ENCODE results near the gene CAPN2.
A peak's percentile ranks its signal among the peaks of the same experiment; 100 is the strongest.

Gene CAPN2

GRCh38 chr1:223761411-223761810 is 49.1 kb downstream of the CAPN2 start:
- no peak for DNase-seq

GRCh38 chr1:223763251-223763650 is 50.9 kb downstream of the CAPN2 start:
- no peak for DNase-seq

GRCh38 chr1:223763881-223764280 is 51.5 kb downstream of the CAPN2 start:
- DNase-seq = no peak

GRCh38 chr1:223765036-223765718 is 52.8 kb downstream of the CAPN2 start:
- peak; percentile 97 for DNase-seq

GRCh38 chr1:223765719-223766340 is 53.5 kb downstream of the CAPN2 start:
- DNase-seq = peak; percentile 97

- DNase-seq = no peak
Observed at GRCh38 chr1:223770621-223771315, 58.4 kb downstream of the CAPN2 start.

GRCh38 chr1:223771469-223771813 is 59.1 kb downstream of the CAPN2 start:
- DNase-seq = no peak

- peak; percentile 93 for DNase-seq
Observed at GRCh38 chr1:223771814-223772770, 59.8 kb downstream of the CAPN2 start.

- peak; percentile 50 for DNase-seq
Observed at GRCh38 chr1:223772771-223773160, 60.4 kb downstream of the CAPN2 start.

GRCh38 chr1:223774134-223774814 is 61.9 kb downstream of the CAPN2 start:
- peak; percentile 34 for DNase-seq

- no peak for DNase-seq
Observed at GRCh38 chr1:223775054-223775453, 62.7 kb downstream of the CAPN2 start.

- DNase-seq = no peak
Observed at GRCh38 chr1:223775711-223776074, 63.4 kb downstream of the CAPN2 start.

GRCh38 chr1:223776075-223776814 is 63.9 kb downstream of the CAPN2 start:
- DNase-seq = peak; percentile 53

GRCh38 chr1:223776826-223777454 is 64.6 kb downstream of the CAPN2 start:
- no peak for DNase-seq

GRCh38 chr1:223780318-223780717 is 68.0 kb downstream of the CAPN2 start:
- no peak for DNase-seq

- no peak for DNase-seq
Observed at GRCh38 chr1:223780949-223781348, 68.6 kb downstream of the CAPN2 start.

- no peak for DNase-seq
Observed at GRCh38 chr1:223783676-223784075, 71.3 kb downstream of the CAPN2 start.

- no peak for DNase-seq
Observed at GRCh38 chr1:223784541-223784940, 72.2 kb downstream of the CAPN2 start.

- no peak for DNase-seq
Observed at GRCh38 chr1:223785808-223786207, 73.5 kb downstream of the CAPN2 start.

- no peak for DNase-seq
Observed at GRCh38 chr1:223788746-223789415, 76.5 kb downstream of the CAPN2 start.

GRCh38 chr1:223792046-223792445 is 79.7 kb downstream of the CAPN2 start:
- no peak for DNase-seq

Data from DMS53 (cell line).